GM23338 (cell line): ENCODE data around the gene DDX50. TPM values are rescaled to one million over a fixed set of nuclear protein-coding genes. Genes with fewer than 3 reads are reported as not detected.

Experiments used
- ATAC-seq: fragments of 200-7000 bp; cut with Tn5 transposase; 3 replicates; pipeline ENCODE4 v1.9.1; 2020
- DNase-seq: peaks from one replicate; pipeline ENCODE4 v3.0.0-alpha.2; 2015; ENCODE audit warnings: low spot score
- H2AFZ ChIP-seq: fragments of 200-600 bp; sonication (generic); 2 replicates; pipeline ENCODE4 v1.8.0; 2016; ENCODE audit warnings: antibody characterized with exemption, mild to moderate bottlenecking, moderate library complexity
- H3F3A ChIP-seq: fragments of 200-600 bp; sonication (generic); replicated peaks from 2 replicates; pipeline ENCODE4 v1.8.0; 2017; ENCODE audit warnings: antibody characterized with exemption, mixed run types, low read depth
- H3K27ac ChIP-seq: fragments of 200-600 bp; sonication (generic); 2 replicates; pipeline ENCODE4 v1.6.1; 2016; ENCODE audit warnings: low read depth
- H3K27me3 ChIP-seq: fragments of 200-600 bp; sonication (generic); 2 replicates; pipeline ENCODE4 v1.8.0; 2016; ENCODE audit warnings: mild to moderate bottlenecking, mixed run types, moderate library complexity; ENCODE audit not compliant: insufficient read depth
- H3K36me3 ChIP-seq: fragments of 200-600 bp; sonication (generic); 2 replicates; pipeline ENCODE4 v1.8.0; 2016; ENCODE audit warnings: mild to moderate bottlenecking; ENCODE audit not compliant: insufficient read depth
- H3K4me1 ChIP-seq: fragments of 200-600 bp; sonication (generic); 2 replicates; pipeline ENCODE4 v1.8.0; 2016; ENCODE audit warnings: mild to moderate bottlenecking, moderate library complexity; ENCODE audit not compliant: insufficient read depth
- H3K4me2 ChIP-seq: fragments of 200-600 bp; sonication (generic); 2 replicates; pipeline ENCODE4 v1.7.1; 2017; ENCODE audit warnings: mixed run types
- H3K4me3 ChIP-seq: fragments of 200-600 bp; sonication (generic); 2 replicates; pipeline ENCODE4 v1.6.1; 2016; ENCODE audit warnings: mixed run types
- H3K79me2 ChIP-seq: fragments of 200-600 bp; sonication (generic); replicated peaks from 2 replicates; pipeline ENCODE4 v1.8.0; 2017; ENCODE audit warnings: mild to moderate bottlenecking; ENCODE audit not compliant: insufficient read depth
- H3K9me2 ChIP-seq: fragments of 200-600 bp; sonication (generic); 2 replicates; pipeline ENCODE4 v1.8.0; 2017; ENCODE audit not compliant: insufficient read depth
- H4K20me1 ChIP-seq: fragments of 200-600 bp; sonication (generic); replicated peaks from 2 replicates; pipeline ENCODE4 v1.8.0; 2017; ENCODE audit warnings: mild to moderate bottlenecking; ENCODE audit not compliant: insufficient read depth
- H3K27ac Mint-ChIP-seq: 2 replicates; pipeline ENCODE4 v1.8.0; 2020; ENCODE audit warnings: inconsistent platforms, mild to moderate bottlenecking, moderate library complexity, mixed read lengths
- H3K27me3 Mint-ChIP-seq: 3 replicates; pipeline ENCODE4 v1.8.0; 2022; ENCODE audit warnings: low read depth, mild to moderate bottlenecking, moderate library complexity, mixed read lengths, inconsistent platforms; ENCODE audit not compliant: insufficient read depth, poor library complexity
- H3K36me3 Mint-ChIP-seq: 3 replicates; pipeline ENCODE4 v1.8.0; 2021; ENCODE audit warnings: low read depth, mild to moderate bottlenecking, inconsistent platforms, moderate library complexity, mixed read lengths
- H3K4me1 Mint-ChIP-seq: 3 replicates; pipeline ENCODE4 v1.8.0; 2020; ENCODE audit warnings: mild to moderate bottlenecking, inconsistent platforms, mixed read lengths
- H3K4me3 Mint-ChIP-seq: 3 replicates; pipeline ENCODE4 v1.8.0; 2021; ENCODE audit warnings: moderate library complexity, mild to moderate bottlenecking, inconsistent platforms, mixed read lengths
- H3K9me3 Mint-ChIP-seq: 3 replicates; pipeline ENCODE4 v1.8.0; 2020; ENCODE audit warnings: moderate library complexity, mild to moderate bottlenecking, inconsistent platforms, mixed read lengths
- CREB1 ChIP-seq: fragments of 250-450 bp; sonication (Bioruptor Pico); IDR thresholded peaks from 2 replicates; pipeline ENCODE4 v1.5.0; 2020; ENCODE audit warnings: low read depth, mild to moderate bottlenecking, moderate library complexity
- CTCF ChIP-seq, 2 experiments: fragments of 200-600 bp in 1 of 2; sonication (generic) in 1 of 2; conservative IDR thresholded peaks; 2 replicates each; pipeline versions ENCODE4 v1.5.1 to v1.6.1; 2016 to 2017; ENCODE audit warnings: antibody characterized with exemption in 2 of 2, low read depth in 2 of 2, mild to moderate bottlenecking in 2 of 2, moderate library complexity in 1 of 2
- ETS1 ChIP-seq: IDR thresholded peaks from 2 replicates; pipeline ENCODE4 v1.6.1; 2016; ENCODE audit warnings: antibody characterized with exemption
- EZH2 ChIP-seq: fragments of 200-600 bp; sonication (generic); IDR thresholded peaks from one replicate; pipeline ENCODE4 v1.8.0; 2017; ENCODE audit warnings: antibody characterized with exemption, mild to moderate bottlenecking, low read depth; ENCODE audit not compliant: unreplicated experiment
- EZH2phosphoT487 ChIP-seq: fragments of 200-600 bp; sonication (generic); IDR thresholded peaks from one replicate; pipeline ENCODE4 v1.8.1; 2018; ENCODE audit warnings: antibody characterized with exemption; ENCODE audit not compliant: unreplicated experiment
- JUNB ChIP-seq: IDR thresholded peaks from one replicate; pipeline ENCODE4 v1.6.1; 2016; ENCODE audit warnings: antibody characterized with exemption; ENCODE audit not compliant: unreplicated experiment
- NANOG ChIP-seq: IDR thresholded peaks from 2 replicates; pipeline ENCODE4 v1.6.1; 2016; ENCODE audit warnings: antibody characterized with exemption, borderline replicate concordance
- POLR2AphosphoS5 ChIP-seq: IDR thresholded peaks from 2 replicates; pipeline ENCODE4 v1.6.1; 2016; ENCODE audit warnings: antibody characterized with exemption, low read depth
- REST ChIP-seq: IDR thresholded peaks from one replicate; pipeline ENCODE4 v1.6.1; 2018; ENCODE audit warnings: antibody characterized with exemption; ENCODE audit not compliant: unreplicated experiment
- STAT1 ChIP-seq: IDR thresholded peaks from one replicate; pipeline ENCODE4 v1.6.1; 2016; ENCODE audit warnings: antibody characterized with exemption; ENCODE audit not compliant: unreplicated experiment
- ZNF114 ChIP-seq: fragments of 250-450 bp; sonication (Bioruptor Pico); IDR thresholded peaks from 2 replicates; pipeline ENCODE4 v1.5.0; 2020; ENCODE audit warnings: mild to moderate bottlenecking, moderate library complexity
- ZNF331 ChIP-seq: fragments of 250-450 bp; sonication (Bioruptor Pico); IDR thresholded peaks from 2 replicates; pipeline ENCODE4 v1.5.0; 2020; ENCODE audit warnings: low read depth, mild to moderate bottlenecking, moderate library complexity
- ZNF462 ChIP-seq: fragments of 250-450 bp; sonication (Bioruptor Pico); IDR thresholded peaks from 2 replicates; pipeline ENCODE4 v1.5.0; 2020; ENCODE audit warnings: mild to moderate bottlenecking, moderate library complexity
- polyA plus RNA-seq: library from polyadenylated mRNA; unstranded; fragments of >200 nt; fragmentation: Nextera tagmentation; extraction: Ambion mirVana; gene quantifications from 2 replicates; pipeline ENCODE4 v1.2.1, GENCODE V29; 2016
- total RNA-seq: library from RNA; depleted of rRNA; stranded (reverse); fragments of >200 nt; shearing (Covaris generic); gene quantifications from 2 replicates; pipeline ENCODE4 v1.2.3, GENCODE V29; 2014

The DDX50 gene
- total and polyA plus RNA-seq, 2 experiments from 2014 or later: 37.2 TPM

GRCh38 chr10:68957284-68957615, 56.1 kb downstream of the DDX50 start:
- no peak for ATAC-seq
- Histone ChIP-seq H3K27me3 (no peaks in the 10 kb centered on the region), H3K4me3 (peak overlapping the region; percentile 72), H2AFZ (no peak overlapping the region), H3F3A (peaks cover 3% of the 10 kb centered on the region; the same call in 1 of the 2 replicates), H4K20me1 (peaks cover 32% of the 10 kb centered on the region), H3K9me2 (no peaks in the 10 kb centered on the region), H3K79me2 (peaks cover 74% of the 10 kb centered on the region), H3K27ac (peak overlapping the region; percentile 39), H3K36me3 (peaks cover 33% of the 10 kb centered on the region), H3K4me1 (no peaks in the 10 kb centered on the region), H3K4me2 (peak overlapping the region; percentile 82)
- H3K9me3 Mint-ChIP-seq: peaks cover 3% of the 10 kb centered on the region; the same call in 2 of the 3 replicates
- H3K27me3 Mint-ChIP-seq: peaks cover 10% of the 10 kb centered on the region
- peak overlapping the region; percentile 99 for H3K27ac Mint-ChIP-seq
- DNase-seq: peak; percentile 6
- peaks cover 9% of the 10 kb centered on the region; the same call in 2 of the 3 replicates for H3K4me1 Mint-ChIP-seq
- peaks cover 53% of the 10 kb centered on the region for H3K36me3 Mint-ChIP-seq
- no peak for TF ChIP-seq CREB1 (CRISPR knock-in tag)
- no peak for TF ChIP-seq JUNB
- no peak for TF ChIP-seq ZNF331 (CRISPR knock-in tag)
- TF ChIP-seq EZH2: no peak
- no peak for TF ChIP-seq STAT1
- no peak for TF ChIP-seq POLR2AphosphoS5
- no peak for TF ChIP-seq NANOG
- TF ChIP-seq CTCF (conservative IDR thresholded peaks at IDR 0.05; ENCODE audit: low read depth in 2 of 2): no peak
- no peak for TF ChIP-seq ZNF114
- no peak for TF ChIP-seq ETS1
- TF ChIP-seq REST: no peak
- no peak for TF ChIP-seq EZH2phosphoT487
- TF ChIP-seq ZNF462 (CRISPR knock-in tag): no peak
- H3K4me3 Mint-ChIP-seq: peak overlapping the region; percentile 98
